Loucy (cell line): ENCODE data around the gene AKAP13.

Experiments used
- H2AFZ ChIP-seq: fragments of 200-600 bp; sonication (generic); 2 replicates; pipeline ENCODE4 v1.6.0; 2016; ENCODE audit warnings: antibody characterized with exemption, mild to moderate bottlenecking, low read length, moderate library complexity
- H3F3A ChIP-seq: fragments of 200-600 bp; 2 replicates; pipeline ENCODE4 v1.6.0; 2016; ENCODE audit warnings: antibody characterized with exemption, low read depth, mild to moderate bottlenecking
- H3K27me3 ChIP-seq: fragments of 200-600 bp; sonication (generic); 2 replicates; pipeline ENCODE4 v1.6.1; 2014; ENCODE audit warnings: low read length, mild to moderate bottlenecking; ENCODE audit not compliant: insufficient read depth, poor library complexity, severe bottlenecking
- H3K36me3 ChIP-seq: fragments of 200-600 bp; sonication (generic); 2 replicates; pipeline ENCODE4 v1.6.1; 2016; ENCODE audit warnings: low read length; ENCODE audit not compliant: insufficient read depth
- H3K4me1 ChIP-seq: fragments of 200-600 bp; sonication (generic); 2 replicates; pipeline ENCODE4 v1.5.1; 2014; ENCODE audit warnings: low read length, mild to moderate bottlenecking; ENCODE audit not compliant: insufficient read depth, poor library complexity, severe bottlenecking
- H3K4me2 ChIP-seq: fragments of 200-600 bp; sonication (generic); 2 replicates; pipeline ENCODE4 v1.6.0; 2014; ENCODE audit warnings: antibody characterized with exemption, low read length, low read depth, mild to moderate bottlenecking; ENCODE audit not compliant: poor library complexity, severe bottlenecking
- H3K4me3 ChIP-seq: fragments of 200-600 bp; sonication (generic); 2 replicates; pipeline ENCODE4 v1.5.1; 2014; ENCODE audit warnings: low read length, mild to moderate bottlenecking, mixed read lengths; ENCODE audit not compliant: poor library complexity, severe bottlenecking
- H3K79me2 ChIP-seq: fragments of 200-600 bp; sonication (generic); 2 replicates; pipeline ENCODE4 v1.6.1; 2014; ENCODE audit warnings: low read length; ENCODE audit not compliant: insufficient read depth
- H3K9ac ChIP-seq: fragments of 200-600 bp; sonication (generic); 2 replicates; pipeline ENCODE4 v1.6.0; 2014; ENCODE audit warnings: mild to moderate bottlenecking, low read depth, low read length, moderate library complexity; ENCODE audit not compliant: poor library complexity, severe bottlenecking
- H3K9me2 ChIP-seq: fragments of 200-600 bp; sonication (generic); replicated peaks from 2 replicates; pipeline ENCODE4 v1.6.1; 2016; ENCODE audit warnings: low read depth, low read length, mixed read lengths
- H3K9me3 ChIP-seq: fragments of 200-600 bp; sonication (generic); 2 replicates; pipeline ENCODE4 v1.6.1; 2014; ENCODE audit warnings: mild to moderate bottlenecking, antibody characterized with exemption, low read length, low read depth; ENCODE audit not compliant: insufficient read depth
- H4K20me1 ChIP-seq: fragments of 200-600 bp; sonication (generic); 2 replicates; pipeline ENCODE4 v1.6.0; 2014; ENCODE audit warnings: antibody characterized with exemption, low read length, mild to moderate bottlenecking; ENCODE audit not compliant: insufficient read depth, poor library complexity, severe bottlenecking
- CTCF ChIP-seq: fragments of 200-600 bp; sonication (generic); conservative IDR thresholded peaks from 2 replicates; pipeline ENCODE4 v1.5.1; 2014; ENCODE audit warnings: mild to moderate bottlenecking, antibody characterized with exemption, low read length
- EZH2phosphoT487 ChIP-seq: fragments of 200-600 bp; IDR thresholded peaks from 2 replicates; pipeline ENCODE4 v1.6.1; 2018; ENCODE audit warnings: antibody characterized with exemption, mild to moderate bottlenecking, moderate library complexity, borderline replicate concordance

AKAP13 gene

GRCh38 chr15:85691350-85692240 is 311.2 kb downstream of the AKAP13 start:
- no peaks in the 10 kb centered on the region for H3K9me2 ChIP-seq
- peaks cover 3% of the 10 kb centered on the region; the same call in 1 of the 2 replicates for H3F3A ChIP-seq
- H3K27me3 ChIP-seq = no peaks in the 10 kb centered on the region
- peaks cover 2% of the 10 kb centered on the region for H4K20me1 ChIP-seq
- H3K9ac ChIP-seq = peak overlapping the region; percentile 93
- H3K4me1 ChIP-seq = peaks cover 58% of the 10 kb centered on the region
- H3K36me3 ChIP-seq = peaks cover 33% of the 10 kb centered on the region
- peak overlapping the region; percentile 80 for H3K4me2 ChIP-seq
- H3K4me3 ChIP-seq = peak overlapping the region; percentile 81
- TF ChIP-seq EZH2phosphoT487 (no peak), CTCF (no peak; the same call in 1 of the 2 replicates)
- H3K79me2 ChIP-seq = peaks cover 49% of the 10 kb centered on the region
- H2AFZ ChIP-seq = no peak overlapping the region
- H3K9me3 ChIP-seq = no peaks in the 10 kb centered on the region

GRCh38 chr15:85692321-85692720 is 311.9 kb downstream of the AKAP13 start:
- Histone ChIP-seq H3K36me3 (peaks cover 33% of the 10 kb centered on the region), H3K27me3 (no peaks in the 10 kb centered on the region), H3K4me2 (peak overlapping the region; percentile 80), H3K9ac (peak overlapping the region; percentile 93), H3F3A (peaks cover 3% of the 10 kb centered on the region; the same call in 1 of the 2 replicates), H3K79me2 (peaks cover 53% of the 10 kb centered on the region), H3K4me3 (peak overlapping the region; percentile 81), H3K4me1 (peaks cover 58% of the 10 kb centered on the region), H4K20me1 (peaks cover 2% of the 10 kb centered on the region), H3K9me3 (no peaks in the 10 kb centered on the region), H3K9me2 (no peaks in the 10 kb centered on the region), H2AFZ (no peak overlapping the region)
- TF ChIP-seq CTCF = no peak
- TF ChIP-seq EZH2phosphoT487 = no peak

- H2AFZ ChIP-seq = no peak overlapping the region
- peaks cover 2% of the 10 kb centered on the region for H4K20me1 ChIP-seq
- no peaks in the 10 kb centered on the region for H3K27me3 ChIP-seq
- no peaks in the 10 kb centered on the region for H3K9me2 ChIP-seq
- peak overlapping the region; percentile 81 for H3K4me3 ChIP-seq
- no peaks in the 10 kb centered on the region for H3K9me3 ChIP-seq
- H3K9ac ChIP-seq = peak overlapping the region; percentile 93
- H3K4me2 ChIP-seq = peak overlapping the region; percentile 80
- TF ChIP-seq CTCF (no peak), EZH2phosphoT487 (no peak)
- peaks cover 58% of the 10 kb centered on the region for H3K4me1 ChIP-seq
- peaks cover 57% of the 10 kb centered on the region for H3K79me2 ChIP-seq
- H3F3A ChIP-seq = peaks cover 3% of the 10 kb centered on the region; the same call in 1 of the 2 replicates
- H3K36me3 ChIP-seq = peaks cover 33% of the 10 kb centered on the region
Measured at GRCh38 chr15:85692873-85693272, 312.5 kb downstream of the AKAP13 start.
